HCT116 (cell line): ENCODE data around the gene TXLNA.

Experiments used
- CEBPB ChIP-seq: IDR thresholded peaks from 2 replicates; pipeline ENCODE4 v1.6.1; 2012; ENCODE audit warnings: low read depth
- TF ChIP-seq, protein P1 (sequence below), 3 experiments: fragments of 200-600 bp in 1 of 3; sonication (generic) in 1 of 3; IDR thresholded peaks in 2 of 3; conservative IDR thresholded peaks in 1 of 3; 2 replicates each; pipeline ENCODE4 v1.5.1; 2012 to 2017; ENCODE audit warnings: low read depth in 2 of 3, low read length in 2 of 3, antibody characterized with exemption in 1 of 3, borderline replicate concordance in 1 of 3, control low read depth in 1 of 3, mild to moderate bottlenecking in 1 of 3, mixed read lengths in 1 of 3, mixed run types in 1 of 3, moderate library complexity in 1 of 3; ENCODE audit not compliant: insufficient read depth in 1 of 3

GRCh38 chr1:32187850-32188249 is 8.4 kb downstream of the TXLNA start:
- TF ChIP-seq CEBPB: no peak
- TF ChIP-seq, protein P1, sequence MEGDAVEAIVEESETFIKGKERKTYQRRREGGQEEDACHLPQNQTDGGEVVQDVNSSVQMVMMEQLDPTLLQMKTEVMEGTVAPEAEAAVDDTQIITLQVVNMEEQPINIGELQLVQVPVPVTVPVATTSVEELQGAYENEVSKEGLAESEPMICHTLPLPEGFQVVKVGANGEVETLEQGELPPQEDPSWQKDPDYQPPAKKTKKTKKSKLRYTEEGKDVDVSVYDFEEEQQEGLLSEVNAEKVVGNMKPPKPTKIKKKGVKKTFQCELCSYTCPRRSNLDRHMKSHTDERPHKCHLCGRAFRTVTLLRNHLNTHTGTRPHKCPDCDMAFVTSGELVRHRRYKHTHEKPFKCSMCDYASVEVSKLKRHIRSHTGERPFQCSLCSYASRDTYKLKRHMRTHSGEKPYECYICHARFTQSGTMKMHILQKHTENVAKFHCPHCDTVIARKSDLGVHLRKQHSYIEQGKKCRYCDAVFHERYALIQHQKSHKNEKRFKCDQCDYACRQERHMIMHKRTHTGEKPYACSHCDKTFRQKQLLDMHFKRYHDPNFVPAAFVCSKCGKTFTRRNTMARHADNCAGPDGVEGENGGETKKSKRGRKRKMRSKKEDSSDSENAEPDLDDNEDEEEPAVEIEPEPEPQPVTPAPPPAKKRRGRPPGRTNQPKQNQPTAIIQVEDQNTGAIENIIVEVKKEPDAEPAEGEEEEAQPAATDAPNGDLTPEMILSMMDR (IDR thresholded peaks at IDR 0.05 in 2 of 3, conservative IDR thresholded peaks at IDR 0.05 in 1 of 3; ENCODE audit: borderline replicate concordance in 1 of 3, insufficient read depth in 1 of 3, low read depth in 2 of 3, low read length in 2 of 3): no peak
